GM21723 (cell line): ENCODE data around the gene AHNAK.

Experiments
- ATAC-seq: cut with Tn5 transposase; IDR thresholded peaks from one replicate; pipeline ENCODE4 v1.9.1; 2021; ENCODE audit warnings: mild to moderate bottlenecking, moderate library complexity; ENCODE audit not compliant: unreplicated experiment

AHNAK gene

DNA sequence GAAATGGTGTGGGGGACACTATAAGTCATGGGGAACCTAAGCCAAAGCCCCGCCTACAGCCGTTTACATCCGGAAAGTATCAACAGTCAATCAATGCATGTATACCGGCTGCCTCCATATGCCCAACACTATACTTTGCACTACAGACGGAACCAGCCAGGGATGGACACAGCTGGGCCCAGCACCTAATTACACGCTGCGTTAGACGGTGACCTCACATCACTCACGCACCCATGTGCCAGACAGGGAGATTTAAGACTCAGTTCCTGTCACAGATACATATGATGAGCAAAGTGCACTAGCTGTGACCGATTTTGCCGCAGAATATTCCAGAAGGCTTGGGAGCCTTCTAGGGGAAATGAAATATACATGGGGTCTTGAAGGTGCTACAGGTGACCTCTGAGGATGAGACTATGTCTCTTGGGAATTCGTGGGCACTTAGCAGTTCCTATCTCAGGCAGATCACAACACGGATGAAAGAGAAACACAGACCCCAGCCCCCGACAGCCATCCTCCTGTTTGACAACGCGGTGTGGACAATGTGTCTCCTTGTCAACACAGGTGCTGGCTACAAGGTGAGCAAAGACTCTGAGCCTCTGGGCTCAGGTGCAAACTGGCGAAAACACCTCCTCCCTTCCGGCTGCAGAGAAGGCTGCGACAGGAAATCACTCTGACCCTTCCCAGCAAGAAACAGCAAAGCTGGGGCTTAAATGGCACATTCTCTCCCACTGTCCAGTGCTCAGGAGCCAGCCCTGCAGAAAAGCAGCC, 8.0 kb downstream of the AHNAK start:
- no peak for ATAC-seq

DNA sequence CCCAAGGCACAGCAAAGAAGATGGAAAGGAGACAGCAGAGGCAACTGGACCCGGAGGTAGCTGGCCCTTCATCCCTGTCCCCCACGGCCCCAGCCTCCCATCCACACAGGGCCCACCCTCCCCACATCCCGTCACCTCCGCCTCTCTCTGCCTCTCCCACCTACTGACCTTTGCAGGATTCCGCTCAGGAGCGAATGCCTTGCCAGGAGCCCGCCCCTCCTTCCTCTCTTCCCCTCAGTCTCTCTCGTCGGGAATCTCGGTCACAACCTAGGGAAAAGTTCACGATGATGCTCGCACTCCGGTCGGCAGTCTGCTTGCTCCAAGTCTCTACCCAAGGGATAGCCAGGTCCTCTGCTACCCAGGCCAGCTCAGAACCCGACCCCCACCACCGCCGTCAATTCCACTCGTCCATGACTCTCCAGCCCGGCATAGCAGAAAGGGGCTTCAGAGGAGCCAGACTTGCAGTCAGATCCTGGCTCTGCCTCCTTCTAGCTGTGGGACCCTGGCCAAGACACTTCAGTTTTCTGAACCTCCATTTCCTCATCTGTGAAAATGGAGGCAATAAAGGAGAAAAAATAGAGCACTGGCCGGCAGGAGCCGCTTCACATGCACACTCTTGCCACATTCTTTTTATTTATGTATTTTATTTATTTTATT, 10.2 kb downstream of the AHNAK start:
- ATAC-seq: no peak

DNA sequence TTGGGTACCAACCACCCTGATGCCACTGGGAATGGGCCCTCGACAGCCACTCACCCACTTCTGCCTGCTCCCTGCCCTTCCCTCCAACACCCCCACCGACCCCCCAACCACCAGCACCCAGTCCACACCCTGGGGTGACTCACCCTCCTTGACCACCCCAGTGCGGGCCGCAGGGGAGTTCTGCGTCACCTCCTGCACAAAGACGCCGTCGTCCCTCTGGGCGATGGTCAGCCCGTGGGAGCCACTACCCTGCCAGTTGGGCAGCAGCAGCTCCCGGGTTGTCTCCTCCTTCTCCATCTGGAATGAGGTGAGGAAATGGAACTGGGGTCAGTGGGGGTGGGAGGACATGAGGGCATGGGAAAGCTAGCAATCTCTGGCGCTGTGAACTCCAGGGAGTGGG, 10.8 kb downstream of the AHNAK start:
- ATAC-seq: no peak

DNA sequence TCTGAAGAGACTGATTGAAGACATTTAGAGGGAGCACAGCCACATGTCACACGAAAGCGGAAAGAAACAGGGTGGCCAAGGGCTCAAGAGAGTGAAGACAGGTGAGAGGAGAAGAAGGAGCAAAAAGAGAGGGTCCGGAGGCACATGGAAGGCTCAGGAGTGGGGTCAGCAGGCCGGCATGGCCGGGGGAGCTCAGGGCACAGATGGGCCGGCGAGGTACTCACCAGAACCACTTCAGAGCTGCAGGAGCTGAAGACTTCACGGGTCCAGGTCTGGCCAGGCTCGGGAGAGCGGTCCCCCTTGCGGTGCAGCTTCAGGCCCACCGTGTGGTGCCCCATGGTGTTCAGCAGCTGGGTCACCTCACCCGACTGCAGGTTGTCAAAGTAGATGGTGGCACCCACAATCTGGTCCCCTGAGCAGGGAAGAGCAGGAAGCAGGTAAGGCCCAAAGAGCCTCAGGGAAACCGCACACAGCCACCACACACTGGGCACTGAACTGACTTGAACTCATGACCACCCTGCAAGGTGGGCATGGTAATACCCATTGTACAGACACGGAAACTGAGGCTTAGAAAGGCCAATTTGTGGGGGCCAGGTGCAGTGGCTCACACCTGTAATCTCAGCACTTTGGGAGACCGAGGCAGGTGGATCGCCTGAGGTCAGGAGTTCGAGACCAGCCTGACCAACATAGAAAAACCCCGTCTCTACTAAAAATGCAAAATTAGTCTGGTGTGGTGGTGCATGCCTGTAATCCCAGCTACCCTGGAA, 11.6 kb downstream of the AHNAK start:
- ATAC-seq: no peak

DNA sequence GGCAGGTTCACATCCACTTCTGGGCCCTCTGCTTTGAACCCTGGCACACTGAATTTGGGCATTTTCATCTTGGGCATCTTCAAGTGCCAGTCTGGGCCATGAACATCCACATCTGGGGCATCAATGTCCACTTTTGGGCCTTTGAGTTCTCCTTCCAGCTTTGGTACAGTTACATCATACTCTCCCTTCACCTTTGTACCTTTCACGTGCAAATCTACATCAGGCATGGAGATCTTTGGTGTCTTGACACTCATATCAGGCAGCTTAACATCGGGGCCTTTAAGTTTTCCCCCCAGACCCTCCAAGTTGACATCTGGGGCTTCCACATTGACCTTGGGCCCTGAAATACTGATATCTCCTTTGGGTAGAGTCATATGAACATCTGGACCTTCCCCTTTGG, 14.5 kb downstream of the AHNAK start:
- no peak for ATAC-seq

DNA sequence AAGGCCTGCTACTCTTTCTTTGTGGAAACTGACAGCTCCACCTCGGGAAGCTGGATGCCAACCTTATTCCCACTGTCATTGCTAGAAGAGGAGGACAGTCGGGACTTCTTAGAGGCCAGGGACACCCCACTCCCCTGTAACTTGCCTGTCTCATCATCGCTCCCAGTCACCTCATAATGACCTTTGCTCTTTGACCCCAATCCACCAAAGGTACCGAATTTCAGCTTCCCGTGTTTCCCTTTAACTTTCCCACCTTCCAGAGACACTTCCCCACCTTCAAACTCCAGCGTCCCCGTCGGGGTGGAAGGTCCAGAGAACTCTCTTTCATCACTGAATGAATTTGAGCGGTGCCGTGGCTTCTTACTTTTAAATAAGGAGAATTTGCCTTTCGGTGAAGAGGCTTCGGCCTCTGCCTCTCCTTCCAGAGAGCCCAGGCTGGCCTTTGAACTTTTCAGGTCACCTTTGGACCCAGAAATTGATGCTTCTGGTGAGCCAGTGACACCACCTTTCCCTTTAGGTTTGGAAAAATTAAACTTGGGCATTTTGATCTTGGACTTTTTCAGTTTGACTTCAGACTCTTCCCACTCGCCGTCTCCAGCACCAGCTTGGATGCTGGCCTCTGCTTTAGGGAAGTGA, 29.8 kb downstream of the AHNAK start:
- no peak for ATAC-seq

DNA sequence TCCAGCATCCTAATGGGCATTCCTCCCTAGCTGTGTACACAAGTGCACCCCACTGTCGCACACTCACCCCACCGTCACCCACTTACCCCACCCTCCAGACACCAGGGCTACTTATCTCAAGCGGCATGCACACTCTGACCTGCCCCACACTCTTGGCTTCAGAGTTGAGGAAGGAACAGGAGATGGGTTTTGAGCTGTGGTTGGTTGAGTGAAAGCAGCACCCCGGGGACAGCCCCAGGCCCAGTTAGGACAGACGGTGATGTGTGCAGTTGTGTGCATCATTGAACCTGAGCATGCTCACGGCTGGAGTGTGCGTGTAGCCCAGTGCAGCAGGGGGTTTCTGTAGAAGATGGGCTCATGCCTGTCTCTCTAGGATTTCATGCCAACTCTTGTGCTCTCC, 32.5 kb downstream of the AHNAK start:
- no peak for ATAC-seq

DNA sequence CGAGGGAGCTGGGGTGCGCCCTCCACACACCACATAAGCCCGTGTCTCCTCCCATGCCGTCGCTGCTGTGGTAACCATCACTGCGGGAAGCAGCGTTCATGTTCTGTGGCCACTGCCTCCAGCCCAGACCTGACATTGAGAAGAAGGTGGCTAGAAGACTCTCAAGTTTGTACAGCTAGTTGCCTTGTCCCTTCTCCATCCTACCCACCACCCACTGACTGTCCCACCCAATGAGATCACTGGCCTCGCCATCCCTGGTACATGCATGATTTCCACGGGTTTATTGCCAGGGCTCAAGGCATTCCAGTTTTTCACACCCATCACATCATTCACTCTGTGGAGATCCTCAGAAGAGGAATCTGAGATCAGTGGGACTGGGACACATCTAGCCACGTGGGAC, 33.0 kb downstream of the AHNAK start:
- ATAC-seq: no peak

DNA sequence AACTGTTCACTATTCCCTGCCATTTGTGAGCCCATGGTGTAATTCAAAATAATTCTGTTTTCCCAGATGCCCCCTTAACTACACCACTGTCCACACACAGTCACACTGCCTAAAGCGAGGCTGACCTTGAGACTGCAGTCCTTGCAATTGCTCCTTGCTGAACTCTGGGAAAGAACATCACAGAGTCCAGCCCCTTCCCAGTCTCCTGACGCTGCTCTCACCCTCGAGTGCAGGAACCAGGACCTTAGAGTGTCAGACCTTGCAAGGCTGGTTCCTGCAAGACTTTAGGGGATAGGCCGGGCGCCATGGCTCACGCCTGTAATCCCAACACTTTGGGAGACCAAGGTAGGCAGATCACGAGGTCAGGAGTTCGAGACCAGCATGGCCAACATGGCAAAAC, 33.6 kb downstream of the AHNAK start:
- no peak for ATAC-seq

DNA sequence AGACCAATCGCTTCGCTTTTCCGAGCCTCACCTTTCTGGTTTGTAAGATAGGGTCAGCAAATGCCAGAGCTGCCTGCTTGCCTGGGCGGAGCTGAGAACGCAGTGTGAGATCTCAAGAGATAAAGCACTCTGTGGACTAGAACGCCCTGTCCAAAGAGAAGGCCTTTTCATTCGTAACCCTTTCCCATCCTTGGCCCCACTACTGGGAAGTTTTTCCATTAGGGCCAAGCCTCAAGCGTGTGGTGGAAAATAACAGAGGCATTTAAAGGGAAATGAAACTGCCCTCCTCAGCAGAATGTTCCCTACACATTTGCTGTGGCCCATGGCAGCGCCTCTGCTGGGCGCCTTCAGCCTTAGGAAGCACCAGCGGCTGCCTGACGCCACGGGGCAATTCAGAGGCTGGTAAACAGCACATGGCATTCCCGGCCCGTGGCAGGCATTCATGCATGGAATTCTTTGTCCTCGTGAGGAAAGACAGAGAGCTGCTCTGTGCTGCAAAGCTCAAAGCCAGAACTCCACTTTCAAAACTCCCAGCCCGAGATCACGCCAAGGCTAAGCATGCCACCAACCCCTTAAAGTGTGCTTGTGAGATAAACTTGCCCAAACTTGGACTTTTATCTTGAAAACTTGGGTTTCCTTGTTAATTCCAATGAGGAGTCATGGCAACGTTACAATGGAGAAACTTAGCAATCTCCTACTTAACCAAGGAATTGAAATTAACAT, 38.1 kb downstream of the AHNAK start:
- ATAC-seq: no peak

DNA sequence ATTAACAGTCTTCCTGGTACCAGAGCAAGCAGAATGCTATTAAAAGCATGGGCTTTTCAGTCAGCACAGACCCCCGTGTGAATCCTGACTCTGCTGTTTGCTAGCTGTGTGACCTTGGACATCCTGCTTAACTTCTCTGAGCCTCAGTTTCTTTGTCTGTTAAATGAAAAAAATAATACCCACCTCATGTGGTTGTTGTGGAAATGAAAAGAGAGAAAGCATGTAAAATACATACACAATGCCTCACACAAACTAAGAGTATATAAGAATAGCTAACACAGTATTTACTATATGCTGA, 39.5 kb downstream of the AHNAK start:
- ATAC-seq: no peak

DNA sequence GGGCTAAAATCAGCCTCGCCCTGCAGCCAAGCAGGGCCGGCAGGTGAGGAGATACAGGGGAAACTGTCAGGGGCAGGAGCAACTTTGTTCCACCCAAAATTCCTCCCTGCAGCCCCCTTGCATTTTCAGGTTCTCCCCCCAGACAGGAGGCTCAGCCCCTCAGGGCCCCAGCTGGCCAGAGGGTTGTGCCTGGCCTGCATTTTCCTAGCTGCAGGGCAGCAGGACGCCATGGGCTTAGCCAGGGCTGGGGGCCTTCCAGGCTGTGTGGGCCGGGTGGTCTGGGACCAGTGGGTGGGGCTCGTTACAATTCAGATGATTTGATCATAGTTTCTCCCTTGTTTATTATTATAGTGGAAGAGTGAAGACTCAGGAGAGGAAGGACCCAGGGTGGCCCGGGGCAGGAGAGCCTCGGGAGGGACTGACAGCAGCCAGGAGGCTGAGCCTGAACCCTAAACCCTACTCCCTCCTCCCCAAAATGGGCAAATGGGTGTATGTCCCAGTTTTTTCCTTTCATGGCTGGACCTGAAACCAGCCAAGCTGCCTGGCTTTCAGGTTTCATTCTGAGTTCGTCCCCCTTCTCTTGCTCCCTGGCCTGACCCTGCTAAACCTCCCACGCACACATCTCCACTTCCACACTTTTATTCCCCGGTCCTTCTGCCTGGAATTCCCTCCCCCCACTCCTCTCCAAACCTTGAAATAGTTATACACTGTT, 40.0 kb downstream of the AHNAK start:
- ATAC-seq: no peak

DNA sequence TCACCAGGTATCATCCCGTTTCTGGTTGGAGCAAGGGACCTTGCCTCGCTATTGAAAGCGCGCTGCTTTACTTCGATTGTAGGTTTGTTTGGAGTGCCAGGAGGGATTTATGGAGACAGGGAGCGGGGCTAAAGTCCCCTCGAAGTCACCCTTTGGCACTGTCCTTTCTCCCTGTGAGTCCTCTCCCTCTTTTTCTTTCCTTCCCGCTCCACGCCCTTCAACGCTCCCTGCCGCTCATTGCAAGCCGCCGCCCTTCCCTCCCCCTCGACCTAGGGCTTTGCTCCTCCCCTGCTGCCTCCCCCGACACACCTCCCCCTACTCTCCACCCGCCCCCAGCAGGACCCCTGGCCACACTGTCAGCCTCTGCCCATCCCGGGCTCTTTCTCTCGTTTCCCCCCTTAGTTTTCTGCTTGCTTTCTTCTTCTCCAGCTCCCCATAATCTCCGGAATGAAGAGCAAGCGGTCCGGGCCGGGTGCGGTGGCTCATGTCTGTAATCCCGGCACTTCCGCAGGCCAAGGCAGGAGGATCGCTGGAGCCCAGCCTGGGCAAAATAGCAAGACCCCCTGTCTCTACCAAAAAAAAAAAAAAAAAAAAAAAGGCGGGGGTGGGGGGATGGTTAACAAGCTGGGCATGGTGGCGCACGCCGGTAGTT, 41.0 kb downstream of the AHNAK start:
- ATAC-seq: no peak

DNA sequence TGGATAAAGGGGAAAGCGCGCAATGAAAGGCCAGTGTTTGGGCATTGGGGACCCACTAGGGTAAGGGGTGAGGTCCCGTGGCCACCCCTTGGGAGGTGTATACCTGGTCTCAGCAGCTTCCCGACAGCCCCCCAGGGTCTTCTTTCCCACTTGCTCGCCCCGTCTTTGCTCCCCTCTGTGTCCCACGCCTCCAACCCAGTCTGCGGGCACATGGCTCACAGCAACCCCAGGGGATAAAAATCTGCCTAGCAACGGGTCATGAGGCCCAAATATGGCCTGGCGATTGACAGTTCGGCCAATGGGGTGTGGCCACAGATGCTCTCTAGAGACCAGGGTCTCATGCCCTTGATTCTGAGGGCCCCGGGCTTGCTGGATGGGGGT, 41.6 kb downstream of the AHNAK start:
- ATAC-seq: no peak

DNA sequence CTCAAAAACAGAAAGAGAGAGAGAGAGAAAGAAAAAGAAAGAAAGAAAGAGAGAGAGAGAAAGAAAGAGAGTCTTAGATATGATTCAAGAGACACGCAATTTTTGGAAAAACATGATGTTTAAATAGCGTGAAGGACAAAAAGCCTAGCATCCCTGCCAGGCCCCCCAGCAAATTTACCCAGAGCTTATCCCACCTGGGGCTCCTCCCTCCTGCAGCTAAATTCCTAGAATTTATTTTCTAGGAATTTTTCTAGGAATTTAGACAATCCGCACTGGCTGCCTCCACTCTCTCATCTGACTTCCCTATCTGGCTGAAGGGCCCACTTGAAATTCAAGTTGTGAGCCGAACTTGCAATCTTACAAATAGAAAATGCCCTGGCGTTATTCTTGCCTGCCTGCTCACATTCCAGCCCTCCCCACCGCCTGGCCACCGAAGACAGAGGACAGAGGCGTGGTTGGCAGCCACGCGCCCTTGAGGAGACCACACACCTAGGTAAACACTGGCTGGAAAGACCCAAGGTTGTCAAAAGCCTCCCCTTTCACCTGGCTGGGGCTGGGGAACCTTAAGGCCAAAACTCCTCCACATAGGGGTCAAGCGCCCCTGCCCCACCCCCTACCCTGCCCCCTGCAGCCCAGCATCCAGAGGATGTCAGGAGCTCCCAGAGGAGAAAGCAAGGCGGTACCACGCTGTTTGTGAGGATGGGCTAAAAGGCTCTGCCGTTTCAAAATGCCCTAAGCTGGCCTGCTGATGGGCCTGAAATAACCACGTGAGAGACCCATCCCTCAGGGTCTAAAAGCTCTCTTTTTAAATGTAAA, 42.2 kb downstream of the AHNAK start:
- ATAC-seq: no peak

DNA sequence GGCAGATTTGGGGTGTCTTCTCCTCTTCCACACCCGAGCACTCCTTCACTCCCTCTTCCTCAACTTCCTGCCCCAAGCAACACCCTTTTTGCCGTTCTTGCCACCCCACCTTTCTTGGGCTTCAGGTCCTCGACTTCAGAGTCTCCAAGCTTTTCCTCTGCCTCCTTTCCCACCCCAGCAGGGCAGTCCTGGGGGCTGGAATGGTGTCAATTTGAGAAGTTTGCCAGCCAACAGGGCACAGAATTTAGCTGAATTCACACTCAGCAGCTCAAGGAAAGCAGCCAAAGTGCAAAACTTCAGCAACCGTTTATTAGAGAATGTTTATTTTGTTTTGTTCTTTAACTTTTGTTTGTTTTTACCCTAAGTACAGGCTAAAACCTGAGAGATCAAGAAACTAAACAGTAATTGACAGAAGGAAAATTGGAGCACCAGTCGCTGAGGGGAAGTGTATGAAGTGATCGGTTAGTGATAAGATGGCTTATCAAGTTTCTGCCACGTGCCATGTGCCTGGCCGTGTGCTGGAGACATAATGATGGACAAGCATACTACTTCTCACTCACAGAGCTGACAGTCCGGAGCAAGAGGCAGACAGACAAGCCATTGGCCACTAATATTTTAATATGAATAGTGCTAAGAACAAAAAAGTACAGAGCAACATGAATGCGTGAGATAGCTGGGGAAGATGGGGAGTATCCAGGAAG, 44.4 kb downstream of the AHNAK start:
- ATAC-seq: no peak

DNA sequence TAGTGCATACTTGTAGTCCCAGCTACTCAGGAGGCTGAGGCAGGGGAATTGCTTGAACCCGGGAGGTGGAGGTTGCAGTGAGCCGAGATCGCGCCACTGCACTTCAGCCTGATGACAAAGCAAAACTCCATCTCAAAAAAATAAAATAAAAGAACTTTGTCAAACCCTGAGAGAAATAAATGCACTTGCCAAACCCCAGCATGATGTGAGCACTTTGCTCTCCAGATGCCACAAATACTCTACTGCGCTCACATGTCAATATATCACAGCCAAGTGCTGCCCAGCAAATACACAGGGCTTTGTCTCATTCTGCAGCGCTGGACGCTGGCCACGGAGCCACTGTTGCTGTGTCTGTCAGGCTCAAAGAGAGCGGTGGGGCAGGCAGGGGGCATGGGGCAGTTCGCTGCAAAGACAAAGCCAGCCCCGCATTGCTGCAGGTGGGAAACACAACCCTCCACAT, 45.1 kb downstream of the AHNAK start:
- ATAC-seq: no peak

DNA sequence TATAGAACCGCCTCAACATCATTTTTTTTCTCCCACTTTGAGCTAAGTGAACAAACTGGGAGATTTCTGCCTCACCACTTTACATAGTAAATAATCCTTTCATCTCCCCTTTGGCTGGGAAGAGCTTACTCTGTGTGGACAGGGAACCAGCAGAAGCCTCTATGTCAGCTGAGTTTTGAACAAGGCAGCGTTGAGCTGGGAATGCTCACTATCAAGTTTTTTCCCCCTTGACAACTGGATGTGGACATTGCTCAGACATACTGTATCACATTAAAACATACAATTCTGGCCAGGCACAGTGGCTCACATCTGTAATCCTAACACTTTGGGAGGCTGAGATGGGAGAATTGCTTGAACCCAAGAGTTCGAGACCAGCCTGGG, 46.0 kb downstream of the AHNAK start:
- no peak for ATAC-seq
